Fibroblast of lung (primary cell): ENCODE data around the gene RRM1. TPM values are rescaled to one million over a fixed set of nuclear protein-coding genes. Genes with fewer than 3 reads are reported as not detected.
"Not testable (repeated sequence)": the region's sequence is repeated elsewhere in the genome, so short reads cannot be mapped to it uniquely, and the experiment has no call there.

Source experiments
- DNase-seq, 2 donors: peaks; one replicate each; pipeline versions ENCODE4 v3.0.0 to v3.0.0-alpha.2; 2010; ENCODE audit warnings: low read depth in 2 of 2
- H2AFZ ChIP-seq: 2 replicates; pipeline ENCODE4 v1.5.1; 2012; ENCODE audit warnings: low read length, control low read depth, inconsistent platforms
- H3K27ac ChIP-seq: 2 replicates; pipeline ENCODE4 v1.5.1; 2011; ENCODE audit warnings: low read length, control low read depth; ENCODE audit not compliant: insufficient read depth
- H3K27me3 ChIP-seq: 2 replicates; pipeline ENCODE4 v1.5.1; 2011; ENCODE audit warnings: mild to moderate bottlenecking, low read length; ENCODE audit not compliant: control insufficient read depth, insufficient read depth
- H3K36me3 ChIP-seq: 2 replicates; pipeline ENCODE4 v1.5.1; 2011; ENCODE audit warnings: low read length; ENCODE audit not compliant: control insufficient read depth, insufficient read depth
- H3K4me1 ChIP-seq: 2 replicates; pipeline ENCODE4 v1.5.1; 2011; ENCODE audit warnings: low read length; ENCODE audit not compliant: control insufficient read depth, insufficient read depth; ENCODE audit errors: extremely low read depth
- H3K4me2 ChIP-seq: 2 replicates; pipeline ENCODE4 v1.5.1; 2011; ENCODE audit warnings: low read length, control low read depth; ENCODE audit not compliant: insufficient read depth; ENCODE audit errors: extremely low read depth
- H3K4me3 ChIP-seq, 4 experiments: fragments of 200-600 bp in 1 of 4; sonication (generic) in 1 of 4; replicated peaks in 1 of 4; 2 replicates each; pipeline ENCODE4 v1.5.1; 2011 to 2016; ENCODE audit warnings: low read length in 4 of 4, low read depth in 3 of 4, mild to moderate bottlenecking in 3 of 4, control low read depth in 2 of 4, inconsistent platforms in 1 of 4, mixed read lengths in 1 of 4; ENCODE audit not compliant: insufficient read depth in 1 of 4; ENCODE audit errors: control extremely low read depth in 1 of 4
- H3K79me2 ChIP-seq: 2 replicates; pipeline ENCODE4 v1.5.1; 2012; ENCODE audit warnings: mild to moderate bottlenecking, low read length, inconsistent platforms; ENCODE audit not compliant: control insufficient read depth, insufficient read depth
- H3K9ac ChIP-seq: 2 replicates; pipeline ENCODE4 v1.5.1; 2011; ENCODE audit warnings: mild to moderate bottlenecking, low read length, control low read depth; ENCODE audit not compliant: insufficient read depth
- H3K9me3 ChIP-seq: 2 replicates; pipeline ENCODE4 v1.5.1; 2012; ENCODE audit warnings: low read depth, low read length; ENCODE audit not compliant: control insufficient read depth, insufficient read depth
- H4K20me1 ChIP-seq: 2 replicates; pipeline ENCODE4 v1.5.1; 2011; ENCODE audit warnings: low read length; ENCODE audit not compliant: control insufficient read depth, insufficient read depth; ENCODE audit errors: extremely low read depth
- CTCF ChIP-seq, 2 donors: IDR thresholded peaks in 1 of 2; conservative IDR thresholded peaks in 1 of 2; 1 replicate in 1 of 2; 2 replicates in 1 of 2; pipeline ENCODE4 v1.5.1; 2011 to 2012; ENCODE audit warnings: low read length in 2 of 2, control low read depth in 1 of 2, inconsistent platforms in 1 of 2, low read depth in 1 of 2, mild to moderate bottlenecking in 1 of 2
- EZH2 ChIP-seq: IDR thresholded peaks from 2 replicates; pipeline ENCODE4 v1.5.1; 2012; ENCODE audit warnings: low read length, control low read depth, mild to moderate bottlenecking; ENCODE audit errors: missing control alignments
- polyA plus RNA-seq, 2 donors: library from polyadenylated mRNA; depleted of rRNA in 1 of 2; stranded (reverse) in 1 of 2; unstranded in 1 of 2; fragments of >200 nt; gene quantifications; 2 replicates each; pipeline ENCODE4 v1.2.1, GENCODE V29; 2011 to 2012; ENCODE audit warnings: missing spikeins in 1 of 2
- total RNA-seq: library from RNA; depleted of rRNA; stranded (reverse); fragments of >200 nt; gene quantifications from 2 replicates; pipeline ENCODE4 v1.2.1, GENCODE V29; 2014

The RRM1 gene
- total and polyA plus RNA-seq, 2 donors (not counting 1 experiment from before 2014, with no cell fraction given): 57.5 to 85.0 TPM

GRCh38 chr11:4167758-4168157 is 73.2 kb downstream of the RRM1 start:
- DNase-seq: no peak
- Histone ChIP-seq H3K27ac (no peak overlapping the region), H3K4me3 (no peak overlapping the region), H3K9me3 (no peaks in the 10 kb centered on the region), H4K20me1 (no peaks in the 10 kb centered on the region), H3K9ac (no peak overlapping the region), H3K79me2 (no peaks in the 10 kb centered on the region), H2AFZ (no peak overlapping the region), H3K36me3 (no peaks in the 10 kb centered on the region), H3K4me1 (no peaks in the 10 kb centered on the region), H3K27me3 (no peaks in the 10 kb centered on the region), H3K4me2 (no peak overlapping the region)
- TF ChIP-seq EZH2 (no peak), CTCF (conservative IDR thresholded peaks at IDR 0.05 in 1 of 2, IDR thresholded peaks at IDR 0.05 in 1 of 2; ENCODE audit: low read depth in 1 of 2, low read length in 2 of 2) (no peak)

- not testable (repeated sequence) for H3K27me3 ChIP-seq, H3K4me1 ChIP-seq, H3K9ac ChIP-seq, H3K4me2 ChIP-seq, H3K79me2 ChIP-seq, H4K20me1 ChIP-seq, H3K4me3 ChIP-seq, DNase-seq, H2AFZ ChIP-seq, H3K27ac ChIP-seq, H3K9me3 ChIP-seq, H3K36me3 ChIP-seq
Measured at GRCh38 chr11:4175620-4176350, 81.2 kb downstream of the RRM1 start.

GRCh38 chr11:4178813-4179662 is 84.4 kb downstream of the RRM1 start:
- Histone ChIP-seq H2AFZ (no peak overlapping the region), H3K27me3 (no peaks in the 10 kb centered on the region), H3K36me3 (no peaks in the 10 kb centered on the region), H3K79me2 (no peaks in the 10 kb centered on the region), H3K4me3 (no peak overlapping the region), H3K9ac (no peak overlapping the region), H3K9me3 (no peaks in the 10 kb centered on the region), H3K4me2 (no peak overlapping the region), H4K20me1 (no peaks in the 10 kb centered on the region), H3K4me1 (no peaks in the 10 kb centered on the region), H3K27ac (no peak overlapping the region)
- DNase-seq: no peak
- no peak for TF ChIP-seq CTCF (conservative IDR thresholded peaks at IDR 0.05 in 1 of 2, IDR thresholded peaks at IDR 0.05 in 1 of 2; ENCODE audit: low read depth in 1 of 2, low read length in 2 of 2)
- TF ChIP-seq EZH2: no peak
